Measurements from ENCODE around the gene TEAD4. TPM values are rescaled to one million over a fixed set of nuclear protein-coding genes. Genes with fewer than 3 reads are reported as not detected.

Gene TEAD4
- total and polyA plus RNA-seq, 4 donors: 0.79 to 3.8 (median 2.8) TPM

DNA sequence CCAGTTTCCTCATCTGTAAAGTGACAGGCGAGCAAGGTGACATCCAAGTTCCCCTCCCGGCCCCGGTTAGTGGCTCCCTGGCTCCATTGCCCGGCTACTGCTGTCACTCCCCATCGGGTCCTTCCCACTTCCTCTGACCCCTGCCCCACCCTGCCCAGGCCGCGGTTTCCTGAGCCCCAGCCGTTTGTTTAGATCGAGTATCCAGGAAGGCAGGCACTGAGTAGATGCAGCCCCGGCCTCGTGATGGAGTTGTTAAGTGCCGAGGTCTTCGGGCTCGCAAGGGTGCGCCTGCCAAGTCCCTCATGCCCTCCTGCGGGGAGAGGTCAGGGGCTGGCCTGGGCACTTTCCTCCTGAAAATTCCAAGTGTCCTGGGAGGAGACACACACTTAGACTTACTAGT is 55.4 kb downstream of the TEAD4 start:
- Histone ChIP-seq H3K4me1 (ENCODE audit: control insufficient read depth in 4 of 4, insufficient read depth in 4 of 4, low read length in 3 of 4) (no peaks in the 10 kb centered on the region), H3K27ac (ENCODE audit: low read depth in 1 of 2, low read length in 2 of 2) (no peak overlapping the region), H3K4me3 (ENCODE audit: low read depth in 1 of 3, low read length in 3 of 3) (no peak overlapping the region), H3K36me3 (ENCODE audit: control insufficient read depth in 4 of 4, insufficient read depth in 3 of 4, low read depth in 1 of 4, low read length in 3 of 4) (no peaks in the 10 kb centered on the region), H3K9me3 (ENCODE audit: control insufficient read depth in 4 of 4, low read length in 3 of 4) (no peaks in the 10 kb centered on the region), H3K27me3 (ENCODE audit: control insufficient read depth in 4 of 4, insufficient read depth in 4 of 4, low read length in 3 of 4) (no peaks in the 10 kb centered on the region), H3K9ac (ENCODE audit: low read depth in 1 of 2, low read length in 2 of 2) (no peak overlapping the region)
- WGBS: 70% methylated on average over 16 of the region's 16 CpGs
- no peak for DNase-seq (ENCODE audit: low spot score)
- TF ChIP-seq EGR1 (IDR thresholded peaks at IDR 0.05; ENCODE audit: low read depth in 2 of 2) (no peak), NR2F2 (IDR thresholded peaks at IDR 0.05) (peak; percentile 67), YY1 (IDR thresholded peaks at IDR 0.05) (no peak), JUND (IDR thresholded peaks at IDR 0.05) (no peak), FOXA1 (IDR thresholded peaks at IDR 0.05) (no peak), MAX (IDR thresholded peaks at IDR 0.05) (no peak), REST (IDR thresholded peaks at IDR 0.05) (no peak)
- TF ChIP-seq, protein P1, sequence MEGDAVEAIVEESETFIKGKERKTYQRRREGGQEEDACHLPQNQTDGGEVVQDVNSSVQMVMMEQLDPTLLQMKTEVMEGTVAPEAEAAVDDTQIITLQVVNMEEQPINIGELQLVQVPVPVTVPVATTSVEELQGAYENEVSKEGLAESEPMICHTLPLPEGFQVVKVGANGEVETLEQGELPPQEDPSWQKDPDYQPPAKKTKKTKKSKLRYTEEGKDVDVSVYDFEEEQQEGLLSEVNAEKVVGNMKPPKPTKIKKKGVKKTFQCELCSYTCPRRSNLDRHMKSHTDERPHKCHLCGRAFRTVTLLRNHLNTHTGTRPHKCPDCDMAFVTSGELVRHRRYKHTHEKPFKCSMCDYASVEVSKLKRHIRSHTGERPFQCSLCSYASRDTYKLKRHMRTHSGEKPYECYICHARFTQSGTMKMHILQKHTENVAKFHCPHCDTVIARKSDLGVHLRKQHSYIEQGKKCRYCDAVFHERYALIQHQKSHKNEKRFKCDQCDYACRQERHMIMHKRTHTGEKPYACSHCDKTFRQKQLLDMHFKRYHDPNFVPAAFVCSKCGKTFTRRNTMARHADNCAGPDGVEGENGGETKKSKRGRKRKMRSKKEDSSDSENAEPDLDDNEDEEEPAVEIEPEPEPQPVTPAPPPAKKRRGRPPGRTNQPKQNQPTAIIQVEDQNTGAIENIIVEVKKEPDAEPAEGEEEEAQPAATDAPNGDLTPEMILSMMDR (IDR thresholded peaks at IDR 0.05; ENCODE audit: low read depth, low read length, missing input control): no peak

GRCh38 chr12:3015356-3015755 is 56.2 kb downstream of the TEAD4 start:
- no peak overlapping the region for H3K9ac ChIP-seq (ENCODE audit: low read depth in 1 of 2, low read length in 2 of 2)
- H3K4me3 ChIP-seq (ENCODE audit: low read depth in 1 of 3, low read length in 3 of 3): no peak overlapping the region
- no peak overlapping the region for H3K27ac ChIP-seq (ENCODE audit: low read depth in 1 of 2, low read length in 2 of 2)
- no peaks in the 10 kb centered on the region for H3K36me3 ChIP-seq (ENCODE audit: control insufficient read depth in 4 of 4, insufficient read depth in 3 of 4, low read depth in 1 of 4, low read length in 3 of 4)
- WGBS: 95% methylated on average over 12 of the region's 12 CpGs
- H3K9me3 ChIP-seq (ENCODE audit: control insufficient read depth in 4 of 4, low read length in 3 of 4): no peaks in the 10 kb centered on the region
- DNase-seq (ENCODE audit: low spot score): no peak
- no peaks in the 10 kb centered on the region for H3K4me1 ChIP-seq (ENCODE audit: control insufficient read depth in 4 of 4, insufficient read depth in 4 of 4, low read length in 3 of 4)
- TF ChIP-seq EGR1 (IDR thresholded peaks at IDR 0.05; ENCODE audit: low read depth in 2 of 2) (no peak), JUND (IDR thresholded peaks at IDR 0.05) (no peak), ZBTB33 (IDR thresholded peaks at IDR 0.05) (no peak), FOXA2 (IDR thresholded peaks at IDR 0.05) (no peak), GABPA (IDR thresholded peaks at IDR 0.05 in 1 of 2, conservative IDR thresholded peaks at IDR 0.05 in 1 of 2) (no peak), YY1 (IDR thresholded peaks at IDR 0.05) (no peak), RAD21 (IDR thresholded peaks at IDR 0.05) (no peak)
- H3K27me3 ChIP-seq (ENCODE audit: control insufficient read depth in 4 of 4, insufficient read depth in 4 of 4, low read length in 3 of 4): no peaks in the 10 kb centered on the region

Data from liver (tissue), 9 donors.